Measurements from ENCODE around the gene ADGRG7.

ADGRG7 gene

GRCh38 chr3:100702082-100702979, 92.9 kb downstream of the ADGRG7 start:
- DNase-seq = no peak

GRCh38 chr3:100702980-100703345, 93.6 kb downstream of the ADGRG7 start:
- DNase-seq = no peak

GRCh38 chr3:100703865-100704264, 94.5 kb downstream of the ADGRG7 start:
- no peak for DNase-seq

GRCh38 chr3:100706365-100706764, 97.0 kb downstream of the ADGRG7 start:
- no peak for DNase-seq

GRCh38 chr3:100708644-100708988, 99.2 kb downstream of the ADGRG7 start:
- DNase-seq = no peak

- peak; percentile 97 for DNase-seq
These were observed 99.8 kb downstream of the ADGRG7 start, which contains the start of gene TFG for GRCh38 chr3:100708989-100709841. Gene TFG (plus strand): TSS chr3:100709494. CDS start chr3:100713686, 4,192 bp downstream.

GRCh38 chr3:100709842-100710260, 100.5 kb downstream of the ADGRG7 start:
- DNase-seq = no peak

- no peak for DNase-seq
These were observed 101.0 kb downstream of the ADGRG7 start for GRCh38 chr3:100710261-100710968.

GRCh38 chr3:100715176-100715575, 105.8 kb downstream of the ADGRG7 start:
- DNase-seq = no peak

- no peak for DNase-seq
These were observed 107.7 kb downstream of the ADGRG7 start for GRCh38 chr3:100717063-100717462.

- DNase-seq = no peak
These were observed 108.5 kb downstream of the ADGRG7 start for GRCh38 chr3:100717637-100718487.

- no peak for DNase-seq
These were observed 109.7 kb downstream of the ADGRG7 start for GRCh38 chr3:100719136-100719535.

GRCh38 chr3:100720426-100720825, 111.0 kb downstream of the ADGRG7 start:
- DNase-seq = no peak

- no peak for DNase-seq
These were observed 116.6 kb downstream of the ADGRG7 start for GRCh38 chr3:100725935-100726513.

GRCh38 chr3:100726706-100727105, 117.3 kb downstream of the ADGRG7 start:
- DNase-seq = no peak

GRCh38 chr3:100730524-100730923, 121.1 kb downstream of the ADGRG7 start:
- DNase-seq = no peak

- no peak for DNase-seq
These were observed 123.0 kb downstream of the ADGRG7 start for GRCh38 chr3:100732435-100732834.

GRCh38 chr3:100737334-100737733, 127.9 kb downstream of the ADGRG7 start:
- DNase-seq = no peak

- no peak for DNase-seq
These were observed 130.8 kb downstream of the ADGRG7 start for GRCh38 chr3:100740207-100740606.

- no peak for DNase-seq
These were observed 134.1 kb downstream of the ADGRG7 start for GRCh38 chr3:100743535-100743934.

- no peak for DNase-seq
These were observed 135.3 kb downstream of the ADGRG7 start for GRCh38 chr3:100744671-100745070.
